Measurements from ENCODE around the gene KCTD18.

KCTD18 gene

GRCh38 chr2:200442471-200442870, 67.4 kb downstream of the KCTD18 start:
- Histone ChIP-seq H4K20me1 (ENCODE audit: insufficient read depth) (no peaks in the 10 kb centered on the region), H3K4me1 (ENCODE audit: low read depth, poor library complexity, severe bottlenecking) (peaks cover 9% of the 10 kb centered on the region), H3K36me3 (ENCODE audit: insufficient read depth) (no peaks in the 10 kb centered on the region), H3K4me2 (no peak overlapping the region), H2AFZ (ENCODE audit: low read depth) (no peak overlapping the region), H3K27me3 (ENCODE audit: insufficient read depth, low read depth) (no peaks in the 10 kb centered on the region), H3K27ac (no peak overlapping the region), H3K79me2 (ENCODE audit: insufficient read depth, low read depth) (no peaks in the 10 kb centered on the region), H3K9ac (no peak overlapping the region), H3K4me3 (IDR thresholded peaks at IDR 0.05; ENCODE audit: insufficient read depth, low read depth, low read length) (no peak overlapping the region)
- TF ChIP-seq CTCF (conservative IDR thresholded peaks at IDR 0.05; ENCODE audit: low read depth, low read length), result no peak

- Histone ChIP-seq H4K20me1 (ENCODE audit: insufficient read depth) (no peaks in the 10 kb centered on the region), H2AFZ (ENCODE audit: low read depth) (no peak overlapping the region), H3K4me3 (IDR thresholded peaks at IDR 0.05; ENCODE audit: insufficient read depth, low read depth, low read length) (no peak overlapping the region), H3K27me3 (ENCODE audit: insufficient read depth, low read depth) (no peaks in the 10 kb centered on the region), H3K36me3 (ENCODE audit: insufficient read depth) (no peaks in the 10 kb centered on the region), H3K4me1 (ENCODE audit: low read depth, poor library complexity, severe bottlenecking) (no peaks in the 10 kb centered on the region), H3K4me2 (no peak overlapping the region), H3K27ac (no peak overlapping the region), H3K79me2 (ENCODE audit: insufficient read depth, low read depth) (no peaks in the 10 kb centered on the region), H3K9ac (no peak overlapping the region)
- no peak for TF ChIP-seq CTCF (conservative IDR thresholded peaks at IDR 0.05; ENCODE audit: low read depth, low read length)
These were observed 69.9 kb downstream of the KCTD18 start for GRCh38 chr2:200439981-200440380.
